HG03442 (cell line): Measurements from ENCODE around the gene ZNF823.
"Not testable (repeated sequence)": the region's sequence is repeated elsewhere in the genome, so short reads cannot be mapped to it uniquely, and the experiment has no call there.

Experiments
- ATAC-seq: cut with Tn5 transposase; IDR thresholded peaks from one replicate; pipeline ENCODE4 v1.9.1; 2021; ENCODE audit warnings: mild to moderate bottlenecking, moderate library complexity; ENCODE audit not compliant: unreplicated experiment

The ZNF823 gene

DNA sequence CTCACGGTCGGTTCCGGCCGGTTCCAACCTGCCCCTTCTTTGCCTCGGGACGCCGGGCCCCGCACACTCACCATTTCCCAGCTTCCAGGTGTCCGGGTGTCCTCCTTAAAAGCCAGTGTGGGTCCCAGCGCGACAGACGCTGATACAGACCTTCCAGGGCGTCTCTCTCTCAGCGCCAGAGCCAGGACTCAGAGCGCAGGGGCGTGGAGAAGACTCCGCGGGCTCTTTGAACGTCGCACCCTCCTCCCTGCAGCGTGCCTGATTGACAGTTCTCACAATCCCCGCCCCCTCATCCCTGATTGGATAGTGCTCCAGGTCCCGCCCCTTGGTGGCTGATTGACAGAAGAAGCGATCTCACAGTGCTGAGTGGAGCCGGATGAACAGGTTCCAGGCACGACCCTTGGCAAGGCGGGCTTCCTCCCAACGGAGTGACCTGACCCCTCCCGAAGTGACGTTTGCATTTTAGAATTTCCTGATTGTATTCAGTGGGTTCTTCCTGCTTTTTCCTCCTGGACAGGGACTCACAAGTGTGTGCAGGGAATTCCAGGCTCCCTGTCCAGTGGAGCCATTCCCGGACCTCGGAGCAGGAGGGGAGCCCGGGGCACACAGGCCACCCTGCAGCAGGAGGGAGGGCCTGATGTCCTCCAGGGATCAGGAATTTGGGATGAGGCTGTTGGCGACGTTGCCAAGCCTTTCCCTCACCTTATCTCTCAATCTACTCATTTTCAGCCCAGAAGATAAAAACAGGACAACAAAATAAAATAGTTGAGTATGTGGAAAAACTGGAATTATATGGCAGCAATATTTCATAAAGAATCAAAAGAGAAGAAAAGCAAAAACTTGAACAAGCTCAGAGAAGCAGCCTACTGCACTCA, at the start of gene ZNF823:
TSS of gene ZNF823 (minus strand) at position 201 of the 875 bp plus-strand sequence. CDS start at position 74, 127 bp downstream.
- peak; percentile 88 for ATAC-seq

DNA sequence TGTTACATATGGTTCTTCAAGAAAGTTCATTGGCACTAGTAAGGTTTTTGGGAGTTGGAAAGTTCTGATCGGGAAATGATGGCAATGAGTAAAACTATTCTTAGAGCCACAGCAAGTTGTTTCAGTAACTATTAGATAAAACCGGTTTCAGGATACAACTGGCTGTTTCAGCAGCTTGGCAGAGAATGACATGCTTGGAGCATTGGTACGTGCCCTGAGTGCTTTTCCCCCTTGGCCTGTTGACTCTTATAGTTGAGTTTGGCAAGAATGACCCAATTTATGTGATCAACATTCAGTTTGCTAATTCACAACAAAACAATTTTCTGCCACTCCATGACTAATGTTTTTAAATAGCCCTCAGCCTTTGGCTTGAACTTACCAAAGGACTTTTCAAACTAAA, 48.8 kb upstream of the ZNF823 start:
- ATAC-seq = no peak

DNA sequence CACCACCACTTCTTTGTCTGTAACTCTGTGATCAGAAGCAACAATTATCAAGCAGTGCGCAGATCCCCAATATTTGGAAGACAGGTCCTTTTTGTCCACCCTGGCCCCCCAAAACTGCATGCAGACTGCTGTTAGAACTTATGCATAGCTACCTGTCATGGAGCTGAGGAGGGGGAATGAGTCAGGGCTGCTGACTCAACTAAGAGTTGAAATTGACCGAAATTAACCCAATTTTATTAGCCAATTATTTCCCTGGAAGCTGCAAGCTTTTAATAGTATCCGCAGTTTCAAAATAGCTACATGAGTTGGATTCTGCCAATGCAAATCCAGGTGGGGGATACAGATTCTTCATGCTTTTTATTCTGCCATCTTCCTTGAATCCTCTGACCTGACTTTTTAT, 45.6 kb upstream of the ZNF823 start:
- no peak for ATAC-seq

DNA sequence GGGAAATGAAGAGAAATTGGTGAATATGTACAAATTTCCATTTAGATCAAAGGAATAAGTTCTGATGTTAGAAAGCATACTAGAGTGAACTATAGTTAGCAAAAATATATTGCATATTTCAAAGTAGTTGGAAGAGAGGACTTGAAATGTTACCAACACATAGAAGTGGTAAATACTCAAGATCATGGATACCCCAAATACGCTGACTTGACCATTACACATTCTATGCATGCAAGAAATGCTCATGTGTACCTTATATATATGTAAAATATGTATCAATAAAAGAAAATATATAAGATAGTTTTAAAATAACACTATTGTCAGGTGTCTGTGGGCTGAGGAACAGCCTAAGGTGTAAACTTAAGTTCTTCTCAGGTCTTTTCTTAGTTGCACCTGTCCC, 45.0 kb upstream of the ZNF823 start:
- ATAC-seq = no peak

DNA sequence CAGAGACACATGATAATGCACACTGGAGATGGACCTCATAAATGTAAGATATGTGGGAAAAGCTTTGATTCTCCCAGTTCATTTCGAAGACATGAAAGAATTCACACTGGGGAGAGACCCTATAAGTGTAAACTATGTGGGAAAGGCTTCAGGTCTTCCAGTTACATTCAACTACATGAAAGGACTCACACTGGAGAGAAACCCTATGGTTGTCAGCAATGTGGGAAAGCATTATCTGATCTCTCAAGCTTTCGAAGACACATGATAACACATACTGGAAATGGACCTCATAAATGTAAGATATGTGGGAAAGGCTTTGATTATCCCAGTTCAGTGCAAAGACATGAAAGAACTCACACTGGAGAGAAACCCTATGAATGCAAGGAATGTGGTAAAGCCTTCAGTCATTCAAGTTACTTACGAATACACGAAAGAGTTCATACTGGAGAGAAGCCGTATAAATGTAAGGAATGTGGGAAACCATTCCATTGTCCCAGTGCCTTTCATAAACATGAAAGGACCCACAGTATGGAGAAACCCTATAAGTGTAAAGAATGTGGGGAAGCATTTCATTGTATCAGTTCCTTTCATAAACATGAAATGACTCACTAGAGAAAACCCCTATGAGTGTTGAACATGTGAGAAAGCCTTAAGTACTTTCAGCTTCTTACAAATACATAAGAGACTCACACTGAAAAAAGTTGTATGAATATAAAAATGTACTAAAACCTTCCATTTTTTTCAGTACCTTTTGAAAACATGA, 42.7 kb upstream of the ZNF823 start:
- ATAC-seq = no peak

DNA sequence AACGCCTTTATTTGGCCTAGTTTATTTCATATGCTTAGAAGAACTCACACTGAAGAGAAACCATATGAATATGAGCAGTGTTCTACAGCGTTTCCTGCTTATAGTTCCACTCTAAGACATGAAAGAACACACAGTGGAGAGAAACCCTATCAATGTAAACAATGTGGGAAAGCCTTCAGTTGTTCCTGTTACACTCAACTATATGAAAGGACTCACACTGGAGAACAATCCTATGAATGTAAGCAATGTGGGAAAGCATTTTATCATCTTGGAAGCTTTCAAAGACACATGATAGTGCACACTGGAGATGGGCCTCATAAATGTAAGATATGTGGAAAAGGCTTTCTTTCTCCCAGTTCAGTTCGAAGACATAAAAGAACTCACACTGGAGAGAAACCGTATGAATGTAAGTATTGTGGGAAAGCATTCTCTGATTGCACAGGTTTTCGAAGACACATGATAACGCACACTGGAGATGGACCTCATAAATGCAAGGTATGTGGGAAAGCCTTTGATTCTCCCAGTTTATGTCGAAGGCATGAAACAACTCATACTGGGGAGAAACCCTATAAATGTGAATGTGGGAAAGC, 41.8 kb upstream of the ZNF823 start:
- no peak for ATAC-seq

DNA sequence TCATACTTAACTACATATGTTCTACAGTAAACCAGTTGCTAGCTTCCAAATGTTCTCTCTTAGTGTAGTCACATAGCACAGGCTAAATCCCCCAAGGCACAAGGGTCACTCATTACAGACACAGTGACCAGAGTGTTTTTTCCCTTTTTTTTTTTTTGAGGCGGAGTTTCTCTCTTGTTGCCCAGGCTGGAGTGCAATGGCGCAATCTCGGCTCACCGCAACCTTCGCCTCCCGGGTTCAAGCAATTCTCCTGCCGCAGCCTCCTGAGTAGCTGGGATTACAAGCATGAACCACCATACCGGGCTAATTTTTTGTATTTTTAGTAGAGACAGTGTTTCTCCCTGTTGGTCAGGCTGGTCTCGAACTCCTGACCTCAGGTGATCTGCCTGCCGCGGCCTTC, 37.9 kb upstream of the ZNF823 start:
- not testable (repeated sequence) for ATAC-seq

DNA sequence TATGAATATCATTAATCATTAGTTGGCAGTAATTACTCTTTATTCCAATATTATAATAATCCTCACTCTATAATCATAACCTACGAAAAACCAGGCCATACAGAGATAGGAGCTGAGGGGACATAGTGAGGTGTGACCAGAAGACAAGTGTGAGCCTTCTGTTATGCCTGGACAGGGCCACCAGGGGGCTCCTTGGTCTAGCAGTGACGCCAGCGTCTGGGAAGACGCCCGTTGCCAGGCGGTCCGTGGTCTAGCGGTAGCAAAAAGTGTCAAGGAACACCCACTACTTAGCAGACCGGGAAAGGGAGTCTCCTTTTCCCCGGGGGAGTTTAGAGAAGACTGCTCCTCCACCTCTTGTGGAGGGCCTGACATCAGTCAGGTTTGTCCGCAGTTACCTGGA, 32.8 kb upstream of the ZNF823 start:
- ATAC-seq = not testable (repeated sequence)

DNA sequence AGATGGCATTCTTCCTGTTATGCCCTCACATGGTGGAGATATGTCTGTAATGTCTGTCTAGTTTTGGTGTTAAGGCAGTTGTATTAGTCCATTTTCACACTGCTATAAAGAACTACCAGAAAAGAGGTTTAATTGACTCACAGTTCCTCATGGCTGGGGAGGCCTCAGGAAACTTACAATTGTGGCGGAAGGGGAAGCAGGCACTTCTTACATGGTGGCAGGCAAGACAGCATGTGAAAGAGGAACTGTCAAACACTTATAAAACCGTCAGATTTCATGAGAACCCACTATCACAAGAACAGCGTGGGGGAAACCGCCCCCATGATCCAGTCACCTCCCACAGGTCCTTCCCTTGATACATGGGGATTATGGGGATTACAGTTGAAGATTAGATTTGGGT, 31.2 kb upstream of the ZNF823 start:
- ATAC-seq = no peak

DNA sequence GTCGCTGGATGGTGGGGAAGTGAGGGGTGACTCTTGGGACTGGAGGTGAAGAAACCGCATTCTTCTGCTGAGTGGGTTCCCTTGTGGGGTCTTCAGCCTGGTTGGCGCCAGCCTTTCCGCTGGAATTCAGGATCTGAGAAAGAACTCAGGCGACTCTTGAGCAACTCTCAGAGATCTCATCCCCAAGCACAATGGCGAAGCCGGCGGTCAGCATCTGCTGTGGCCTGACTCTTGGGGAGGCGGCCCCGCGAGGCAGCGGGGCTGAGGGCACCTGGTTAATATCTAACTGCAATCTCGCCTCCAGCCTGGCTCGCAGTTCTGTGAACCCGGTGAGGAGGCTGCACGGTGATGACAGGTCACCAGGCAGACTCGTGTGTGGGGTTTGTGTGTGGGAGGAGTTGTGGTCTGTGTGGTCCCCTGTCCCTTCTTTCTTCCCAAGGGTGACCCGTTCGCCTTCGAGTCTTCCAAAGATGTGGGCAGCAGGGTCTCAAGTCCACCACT, 28.9 kb upstream of the ZNF823 start:
- peak; percentile 12 for ATAC-seq

DNA sequence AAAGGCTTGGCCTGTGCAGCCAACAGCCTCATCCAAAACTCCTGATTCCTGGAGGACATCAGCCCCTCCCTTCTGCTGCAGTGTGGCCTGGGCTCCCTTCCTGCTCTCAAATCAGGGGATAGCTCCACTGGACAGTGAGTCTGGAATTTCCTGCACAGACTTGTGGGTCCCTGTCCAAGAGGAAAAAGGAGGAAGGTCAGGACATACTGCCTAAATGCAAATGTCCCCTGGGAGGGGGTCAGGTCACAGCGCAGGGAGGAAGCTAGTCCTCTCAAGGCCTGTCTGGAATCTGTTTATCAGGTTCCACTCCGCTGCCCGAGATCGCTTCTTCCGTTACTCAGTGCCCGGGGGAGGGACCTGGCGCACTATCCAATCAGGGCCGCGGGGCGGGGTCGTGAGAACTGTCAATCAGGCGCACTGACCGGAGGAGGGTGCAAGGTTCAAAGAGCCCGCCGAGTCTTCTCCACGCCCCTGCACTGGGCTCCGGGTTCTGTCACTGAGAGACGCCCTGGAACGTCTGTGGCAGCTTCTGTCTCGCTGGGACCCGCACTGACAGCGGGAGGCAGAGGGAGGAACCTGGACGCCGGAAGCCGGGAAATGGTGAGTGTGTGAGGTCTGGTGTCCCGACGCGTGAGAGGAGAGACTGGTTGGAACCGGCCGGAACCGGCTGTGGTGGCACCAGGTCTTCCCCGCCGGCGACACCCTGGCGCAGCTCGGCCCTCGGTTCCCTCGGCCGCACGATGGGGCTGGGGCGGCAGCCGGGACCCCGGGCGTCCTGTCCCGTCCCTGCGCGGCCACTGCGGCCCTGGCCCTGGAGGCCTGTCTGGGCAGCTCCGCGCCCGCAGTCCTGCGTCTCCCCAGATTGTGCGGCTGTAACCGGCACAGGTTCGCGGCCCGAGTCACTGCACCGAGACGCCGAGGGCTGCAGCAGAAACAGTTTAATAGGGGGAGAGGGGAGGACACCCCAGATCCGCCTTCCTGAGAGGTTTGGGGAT, 28.1 kb upstream of the ZNF823 start, which contains the start of gene ZNF441:
TSS of gene ZNF441 (plus strand) at position 404 of the 995 bp plus-strand sequence. CDS start at position 598, 194 bp downstream.
- peak; percentile 91 for ATAC-seq

DNA sequence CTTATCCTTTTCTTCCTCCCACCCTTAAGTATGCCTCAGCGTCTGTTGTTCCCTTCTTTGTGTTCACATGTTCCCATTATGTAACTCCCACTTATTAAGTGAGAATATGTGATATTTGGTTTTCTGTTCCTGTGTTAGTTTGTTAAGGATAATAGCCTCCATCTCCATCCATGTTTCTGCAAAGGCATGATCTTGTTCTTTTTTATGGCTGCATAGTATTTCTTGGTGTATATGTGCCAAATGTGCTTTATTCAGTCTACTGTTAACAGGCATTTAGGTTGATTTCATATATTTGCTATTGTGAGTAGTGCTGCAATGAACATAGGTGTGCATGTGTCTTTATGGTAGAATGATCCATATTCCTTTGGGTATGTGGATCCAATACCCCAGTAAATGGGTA, 24.9 kb upstream of the ZNF823 start:
- no peak for ATAC-seq

DNA sequence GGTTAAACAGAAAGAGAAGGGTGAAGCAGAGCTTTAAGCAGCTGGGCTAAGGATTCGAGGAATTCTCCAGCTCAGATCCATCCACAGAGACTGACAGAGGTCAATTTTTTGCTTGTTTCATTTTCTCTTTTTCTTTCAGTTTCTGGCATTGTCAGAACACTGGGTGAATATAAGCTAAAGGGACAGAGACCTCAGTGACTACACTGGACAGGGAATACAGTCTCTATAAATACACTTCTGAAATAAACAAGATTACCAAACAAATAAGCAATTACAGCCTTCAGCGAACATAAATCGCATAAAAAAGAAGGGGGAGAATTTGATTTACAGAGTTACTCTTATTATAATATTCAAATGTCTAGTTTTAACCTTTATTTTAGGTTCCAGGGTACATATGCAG, 24.4 kb upstream of the ZNF823 start:
- no peak for ATAC-seq

DNA sequence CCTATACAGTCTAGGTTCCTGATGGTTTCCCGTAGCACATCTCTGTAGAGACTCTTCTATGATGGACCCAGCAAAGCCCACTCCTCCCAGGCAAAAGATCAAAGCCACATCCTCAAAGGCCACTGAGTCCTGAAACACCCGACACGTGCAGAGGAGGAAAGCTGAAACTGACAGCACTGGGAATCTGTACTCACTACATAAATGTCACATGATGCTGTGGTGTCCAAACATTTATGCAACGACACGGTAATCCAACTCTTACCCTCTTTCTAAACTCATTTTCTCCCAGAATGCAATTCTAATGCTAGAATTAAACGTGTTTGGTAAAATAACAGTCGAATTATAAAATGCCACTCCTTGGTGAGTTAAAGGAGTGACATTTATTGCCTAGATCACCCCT, 21.1 kb upstream of the ZNF823 start:
- no peak for ATAC-seq

DNA sequence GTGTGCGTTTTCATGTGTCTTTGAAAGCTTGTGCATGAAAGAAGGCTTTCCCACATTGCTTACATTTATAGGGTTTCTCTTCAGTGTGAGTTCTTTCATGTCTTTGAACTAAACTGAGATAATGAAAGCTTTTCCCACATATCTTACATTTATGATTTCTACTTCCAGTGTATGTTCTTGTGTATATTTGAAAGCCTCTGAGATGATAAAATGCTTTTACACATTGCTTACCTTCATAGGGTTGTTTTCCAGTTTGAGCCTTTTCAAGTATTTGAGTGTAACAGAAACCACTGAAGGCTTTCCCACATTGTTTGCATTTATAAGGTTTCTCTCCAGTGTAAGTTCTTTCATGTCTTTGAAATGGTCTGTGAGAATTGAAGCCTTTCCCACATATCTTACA, 18.2 kb upstream of the ZNF823 start:
- ATAC-seq = no peak

DNA sequence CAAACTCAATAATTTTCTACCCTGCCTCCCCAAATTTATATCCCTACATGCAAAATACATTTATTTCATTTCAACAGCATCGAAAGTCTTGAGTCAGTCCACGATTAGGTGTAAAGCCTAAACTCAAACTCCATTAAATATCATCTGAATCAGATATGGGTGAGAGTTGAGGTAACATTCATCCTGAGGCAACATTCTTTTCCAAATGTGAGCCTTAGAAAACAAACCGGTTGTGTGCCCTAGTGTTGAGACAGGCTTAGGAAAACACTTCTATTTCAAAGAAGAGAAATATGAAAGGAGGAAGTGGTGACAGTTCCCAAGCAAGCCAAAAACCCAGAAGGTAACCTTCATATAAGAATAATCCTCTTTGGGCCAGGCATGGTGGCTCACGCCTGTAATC, 15.9 kb upstream of the ZNF823 start:
- no peak for ATAC-seq

DNA sequence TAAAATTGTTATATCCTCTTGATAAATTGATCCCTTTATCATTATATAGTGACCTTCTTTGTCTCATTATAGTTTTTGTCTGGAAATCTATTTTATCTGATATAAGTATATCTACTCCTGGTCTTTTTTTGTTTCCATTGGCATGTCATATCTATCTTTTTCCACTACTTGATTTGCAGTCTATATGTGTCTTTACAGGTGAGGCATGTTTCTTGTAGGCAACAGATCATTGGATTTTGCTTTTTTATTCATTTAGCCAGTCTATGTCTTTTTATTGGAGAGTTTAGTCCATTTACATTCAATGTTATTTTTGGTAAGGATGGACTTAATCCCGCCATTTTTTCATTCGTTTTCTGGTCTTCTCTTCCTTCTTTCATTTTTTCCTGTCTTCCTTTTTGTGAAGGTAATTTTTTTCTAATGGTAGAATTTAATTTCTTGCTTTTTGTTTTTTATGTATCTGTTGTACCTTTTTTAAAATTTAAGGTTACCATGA, 13.5 kb upstream of the ZNF823 start:
- ATAC-seq = no peak

DNA sequence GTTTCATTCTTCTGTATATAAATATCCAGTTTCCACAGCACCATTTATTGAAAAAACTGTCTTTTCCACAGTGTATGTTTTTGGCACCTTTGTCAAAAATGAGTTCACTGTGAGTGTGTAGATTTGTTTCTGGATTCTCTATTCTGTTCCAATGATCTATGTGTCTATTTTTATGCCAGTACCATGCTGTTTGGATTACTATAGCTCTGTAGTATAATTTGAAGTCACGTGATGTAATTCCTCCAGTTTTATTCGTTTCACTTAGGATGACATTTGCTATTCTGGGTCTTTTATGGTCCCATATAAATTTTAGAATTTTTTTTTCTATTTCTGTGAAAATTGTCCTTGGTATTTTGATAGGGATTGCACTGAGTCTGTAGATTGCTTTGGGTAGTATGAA, 11.0 kb upstream of the ZNF823 start:
- ATAC-seq = no peak

DNA sequence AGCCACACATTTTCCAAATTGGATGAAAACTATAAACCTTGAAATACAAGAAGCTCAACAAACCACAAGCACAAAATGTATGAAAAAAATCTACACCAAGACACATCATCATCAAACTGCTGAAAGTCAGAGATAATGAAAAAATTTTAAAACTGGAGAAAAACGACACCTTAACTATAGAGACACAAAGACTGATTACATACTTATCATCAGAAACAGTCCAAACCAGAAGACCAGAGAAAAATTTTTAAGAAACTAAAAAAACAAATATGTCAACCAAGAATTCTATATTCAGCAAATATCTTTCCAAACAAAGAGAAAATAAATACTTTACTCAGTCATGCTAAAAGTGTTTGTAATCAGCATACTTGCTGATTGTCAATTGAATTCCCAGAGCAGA, 8.5 kb upstream of the ZNF823 start:
- no peak for ATAC-seq

DNA sequence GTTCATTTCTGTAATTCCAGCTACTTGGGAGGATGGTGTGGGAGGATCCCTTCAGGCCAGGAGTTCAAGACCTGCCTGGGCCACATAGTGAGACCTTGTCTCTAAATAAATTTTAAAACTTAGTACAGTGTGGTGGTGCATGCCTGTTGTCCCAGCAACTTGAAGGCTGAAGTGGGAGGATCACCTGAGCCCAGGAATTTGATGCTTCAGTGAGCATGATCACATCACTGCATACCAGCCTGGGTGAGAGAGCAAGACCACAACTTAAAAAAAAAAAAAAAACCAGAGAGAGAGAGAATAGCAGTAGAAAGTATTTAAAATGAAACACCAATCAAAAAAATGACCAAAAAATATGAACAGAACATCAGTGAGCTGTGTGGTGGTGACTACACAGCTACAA, 7.1 kb upstream of the ZNF823 start:
- no peak for ATAC-seq
